B cell (primary cell): ENCODE measurements around the gene VPS13A. TPM values are rescaled to one million over a fixed set of nuclear protein-coding genes. Genes with fewer than 3 reads are reported as not detected.
"Not testable (repeated sequence)": the region's sequence is repeated elsewhere in the genome, so short reads cannot be mapped to it uniquely, and the experiment has no call there.

Source experiments
- ATAC-seq: fragments of 200-7000 bp; cut with Tn5 transposase; one replicate; pipeline ENCODE4 v1.10.0; 2021; ENCODE audit warnings: low read depth, mild to moderate bottlenecking, moderate number of reproducible peaks, moderate library complexity
- CTCF ChIA-PET: fragments of 350-600 bp; sonication (Branson Sonifier 250); formaldehyde crosslinking; loops from one replicate; lab custom pipeline; 2021; ENCODE audit warnings: antibody characterized with exemption, inconsistent platforms; lab: Charles Lee
- POLR2A ChIA-PET: fragments of 350-600 bp; sonication (Branson Sonifier 250); formaldehyde crosslinking; loops from one replicate; lab custom pipeline; 2021; ENCODE audit warnings: antibody characterized with exemption; lab: Charles Lee
- DNase-seq: peaks from one replicate; pipeline ENCODE4 v3.0.0; 2013
- H2AFZ ChIP-seq: 2 replicates; pipeline ENCODE4 v1.6.1; 2012; ENCODE audit warnings: mild to moderate bottlenecking, low read depth, low read length; ENCODE audit not compliant: insufficient read depth, poor library complexity, severe bottlenecking
- H3K27ac ChIP-seq, 2 donors: 1 replicate in 1 of 2; 2 replicates in 1 of 2; pipeline ENCODE4 v1.5.1; 2012 to 2013; ENCODE audit warnings: low read length in 2 of 2, mild to moderate bottlenecking in 2 of 2, moderate library complexity in 1 of 2
- H3K27me3 ChIP-seq, 4 experiments: fragments of 200-600 bp in 1 of 4; sonication (generic) in 1 of 4; replicated peaks in 1 of 4; 1 replicate in 2 of 4; 2 replicates in 2 of 4; pipeline versions ENCODE4 v1.6.1 to v1.7.0; 2013 to 2016; ENCODE audit warnings: low read length in 3 of 4, mild to moderate bottlenecking in 2 of 4, mixed read lengths in 1 of 4, moderate library complexity in 1 of 4; ENCODE audit not compliant: insufficient read depth in 4 of 4, control insufficient read depth in 3 of 4; ENCODE audit errors: control extremely low read depth in 1 of 4
- H3K36me3 ChIP-seq, 2 experiments: replicated peaks in 1 of 2; 1 replicate in 1 of 2; 2 replicates in 1 of 2; pipeline versions ENCODE4 v1.6.1 to v1.7.1; 2013; ENCODE audit warnings: low read length in 1 of 2; ENCODE audit not compliant: insufficient read depth in 2 of 2, control insufficient read depth in 1 of 2; ENCODE audit errors: control extremely low read depth in 1 of 2, extremely low read depth in 1 of 2
- H3K4me1 ChIP-seq, 2 donors: fragments of 200-600 bp in 1 of 2; sonication (generic) in 1 of 2; 1 replicate in 1 of 2; 2 replicates in 1 of 2; pipeline versions ENCODE4 v1.5.1 to v1.6.1; 2013 to 2017; ENCODE audit warnings: low read length in 2 of 2; ENCODE audit not compliant: control insufficient read depth in 2 of 2, insufficient read depth in 2 of 2
- H3K4me2 ChIP-seq: replicated peaks from 2 replicates; pipeline ENCODE3; 2012; ENCODE audit warnings: mild to moderate bottlenecking, low read depth, low read length; ENCODE audit not compliant: poor library complexity, severe bottlenecking
- H3K4me3 ChIP-seq, 5 experiments: fragments of 200-600 bp in 1 of 5; sonication (generic) in 1 of 5; 1 replicate in 3 of 5; 2 replicates in 2 of 5; pipeline versions ENCODE4 v1.5.1 to v1.7.0; 2011 to 2016; ENCODE audit warnings: low read length in 4 of 5, mild to moderate bottlenecking in 4 of 5, low read depth in 2 of 5, control low read depth in 1 of 5, moderate library complexity in 1 of 5; ENCODE audit not compliant: insufficient read depth in 1 of 5; ENCODE audit errors: control extremely low read depth in 1 of 5, extremely low read depth in 1 of 5
- H3K79me2 ChIP-seq: fragments of 200-600 bp; sonication (generic); one replicate; pipeline ENCODE4 v1.6.0; 2016; ENCODE audit warnings: low read length; ENCODE audit not compliant: control insufficient read depth, insufficient read depth
- H3K9ac ChIP-seq: fragments of 200-600 bp; sonication (generic); 2 replicates; pipeline ENCODE4 v1.6.1; 2017; ENCODE audit warnings: mild to moderate bottlenecking, low read length, moderate library complexity
- H3K9me3 ChIP-seq, 3 donors: one replicate each; pipeline versions ENCODE4 v1.6.1 to v1.7.1; 2013; ENCODE audit warnings: low read length in 2 of 3; ENCODE audit not compliant: control insufficient read depth in 2 of 3, insufficient read depth in 1 of 3; ENCODE audit errors: control extremely low read depth in 1 of 3
- H4K20me1 ChIP-seq: 2 replicates; pipeline ENCODE4 v1.6.0; 2012; ENCODE audit warnings: mild to moderate bottlenecking, low read length; ENCODE audit not compliant: insufficient read depth, control insufficient read depth, poor library complexity, severe bottlenecking
- H3K27ac Mint-ChIP-seq: one replicate; pipeline ENCODE4 v1.8.0; 2021; ENCODE audit warnings: mixed read lengths
- H3K27me3 Mint-ChIP-seq: one replicate; pipeline ENCODE4 v1.8.0; 2021; ENCODE audit warnings: mixed read lengths
- H3K4me1 Mint-ChIP-seq: one replicate; pipeline ENCODE4 v1.8.0; 2021; ENCODE audit warnings: mixed read lengths
- H3K4me3 Mint-ChIP-seq: one replicate; pipeline ENCODE4 v1.8.0; 2021; ENCODE audit warnings: mixed read lengths
- H3K9me3 Mint-ChIP-seq: one replicate; pipeline ENCODE4 v1.8.0; 2022; ENCODE audit warnings: mixed read lengths; ENCODE audit not compliant: insufficient read depth
- CTCF ChIP-seq: fragments of 200-600 bp; IDR thresholded peaks from one replicate; pipeline ENCODE4 v1.8.0; 2022; ENCODE audit warnings: antibody characterized with exemption, mild to moderate bottlenecking
- EZH2 ChIP-seq: IDR thresholded peaks from 2 replicates; pipeline ENCODE4 v1.6.1; 2012; ENCODE audit warnings: borderline replicate concordance, low read depth, mild to moderate bottlenecking, moderate library complexity, low read length; ENCODE audit not compliant: insufficient read depth, poor library complexity, severe bottlenecking
- WGBS: methylation state at CpG from one replicate; pipeline ENCODE4 v1.1.5; 2013; ENCODE audit warnings: missing lambda C conversion rate; ENCODE audit not compliant: insufficient coverage; 5-methylcytosine and 5-hydroxymethylcytosine counted together
- intact Hi-C: fragments of 100-400 bp; cut with micrococcal nuclease; formaldehyde crosslinking; loops from one replicate; pipeline ENCODE4 v1.10.0; 2022
- polyA plus RNA-seq: library from polyadenylated mRNA; depleted of rRNA; stranded (reverse); fragments of >200 nt; gene quantifications from 2 replicates; pipeline ENCODE4 v1.2.3, GENCODE V29; 2012
- total RNA-seq, 2 donors: library from RNA; stranded (reverse); fragments of 120-200 nt in 1 of 2; gene quantifications; 1 replicate in 1 of 2; 2 replicates in 1 of 2; pipeline versions ENCODE4 v1.2.3 to v1.2.4, GENCODE V29; 2013 to 2022

Gene VPS13A
- total and polyA plus RNA-seq, 2 donors (not counting 1 experiment from before 2014, with no cell fraction given) = 6.5 to 57.8 TPM

GRCh38 chr9:77392328-77392727 lies 215.0 kb downstream of the VPS13A start:
- no peaks in the 10 kb centered on the region for H3K4me1 ChIP-seq
- no peak for ATAC-seq
- H4K20me1 ChIP-seq = no peaks in the 10 kb centered on the region
- H3K27me3 Mint-ChIP-seq = no peaks in the 10 kb centered on the region
- ChIA-PET CTCF (no interaction called here), POLR2A (no interaction called here)
- no peak overlapping the region for H3K4me3 ChIP-seq
- H3K9me3 Mint-ChIP-seq = no peaks in the 10 kb centered on the region
- WGBS = no CpG with 5 or more reads among the region's 7 CpGs
- H3K27ac Mint-ChIP-seq = no peak overlapping the region
- no peak overlapping the region for H3K9ac ChIP-seq
- H3K4me1 Mint-ChIP-seq = no peaks in the 10 kb centered on the region
- H3K4me2 ChIP-seq = no peak overlapping the region
- no peak for DNase-seq
- no peaks in the 10 kb centered on the region for H3K36me3 ChIP-seq
- intact Hi-C loops = no loop called here
- no peak overlapping the region for H2AFZ ChIP-seq
- H3K9me3 ChIP-seq = no peaks in the 10 kb centered on the region
- H3K27ac ChIP-seq = no peak overlapping the region
- no peak for TF ChIP-seq EZH2
- TF ChIP-seq CTCF = no peak
- no peak overlapping the region for H3K4me3 Mint-ChIP-seq
- no peaks in the 10 kb centered on the region for H3K79me2 ChIP-seq
- no peaks in the 10 kb centered on the region for H3K27me3 ChIP-seq

- WGBS = no CpG with 5 or more reads among the region's 9 CpGs
- H3K9me3 ChIP-seq, H3K4me1 ChIP-seq, POLR2A ChIA-PET, intact Hi-C loops, H4K20me1 ChIP-seq, H3K27me3 ChIP-seq, CTCF ChIA-PET, H3K4me3 Mint-ChIP-seq, H3K4me3 ChIP-seq, H3K9me3 Mint-ChIP-seq, H3K4me1 Mint-ChIP-seq, H3K27ac ChIP-seq, H3K79me2 ChIP-seq, H3K4me2 ChIP-seq, H2AFZ ChIP-seq, H3K9ac ChIP-seq, ATAC-seq, H3K27me3 Mint-ChIP-seq, H3K27ac Mint-ChIP-seq, H3K36me3 ChIP-seq, DNase-seq: not testable (repeated sequence)
Measured at GRCh38 chr9:77398581-77398980, 221.2 kb downstream of the VPS13A start.
